ENCODE data around the gene CISD3.

The CISD3 gene

GRCh38 chr17:38741921-38742410, 11.8 kb downstream of the CISD3 start:
- DNase-seq (ENCODE audit: low read depth in 2 of 3, low spot score in 2 of 3): no peak

GRCh38 chr17:38742411-38743308, 12.5 kb downstream of the CISD3 start:
- no peak for DNase-seq (ENCODE audit: low read depth in 2 of 3, low spot score in 2 of 3)

GRCh38 chr17:38743556-38744171, 13.5 kb downstream of the CISD3 start:
- DNase-seq (ENCODE audit: low read depth in 2 of 3, low spot score in 2 of 3): no peak

GRCh38 chr17:38745545-38745944, 15.4 kb downstream of the CISD3 start:
- DNase-seq (ENCODE audit: low read depth in 2 of 3, low spot score in 2 of 3): no peak

GRCh38 chr17:38746004-38746848, 16.1 kb downstream of the CISD3 start:
- no peak for DNase-seq (ENCODE audit: low read depth in 2 of 3, low spot score in 2 of 3)

GRCh38 chr17:38746849-38747462, 16.8 kb downstream of the CISD3 start:
- DNase-seq (ENCODE audit: low read depth in 2 of 3, low spot score in 2 of 3): no peak

GRCh38 chr17:38747463-38748148, 17.5 kb downstream of the CISD3 start:
- DNase-seq (ENCODE audit: low read depth in 2 of 3, low spot score in 2 of 3): no peak

GRCh38 chr17:38748149-38748891, 18.2 kb downstream of the CISD3 start, which contains the start of gene PCGF2:
Gene PCGF2 (minus strand): TSS chr17:38748336. CDS start chr17:38740402, 7,934 bp downstream.
- DNase-seq (ENCODE audit: low read depth in 2 of 3, low spot score in 2 of 3): no peak

- no peak for DNase-seq (ENCODE audit: low read depth in 2 of 3, low spot score in 2 of 3)
These were observed 18.7 kb downstream of the CISD3 start for GRCh38 chr17:38748892-38749222.

- no peak for DNase-seq (ENCODE audit: low read depth in 2 of 3, low spot score in 2 of 3)
These were observed 19.3 kb downstream of the CISD3 start for GRCh38 chr17:38749223-38750043.

GRCh38 chr17:38750044-38750311, 19.8 kb downstream of the CISD3 start:
- no peak for DNase-seq (ENCODE audit: low read depth in 2 of 3, low spot score in 2 of 3)

GRCh38 chr17:38750312-38751121, 20.4 kb downstream of the CISD3 start:
- no peak for DNase-seq (ENCODE audit: low read depth in 2 of 3, low spot score in 2 of 3)

GRCh38 chr17:38751144-38751807, 21.1 kb downstream of the CISD3 start:
- DNase-seq (ENCODE audit: low read depth in 2 of 3, low spot score in 2 of 3): no peak

- DNase-seq (ENCODE audit: low read depth in 2 of 3, low spot score in 2 of 3): peak; percentile 56 to 99 (median 92)
These were observed 21.7 kb downstream of the CISD3 start for GRCh38 chr17:38751808-38752307.

GRCh38 chr17:38752308-38753070, 22.3 kb downstream of the CISD3 start, which contains the start of gene PSMB3:
Gene PSMB3 (plus strand): TSS chr17:38752741. CDS start chr17:38752827, 86 bp downstream.
- peak; percentile 74 to 91 (median 84) for DNase-seq (ENCODE audit: low read depth in 2 of 3, low spot score in 2 of 3)

GRCh38 chr17:38753071-38753506, 22.9 kb downstream of the CISD3 start:
- DNase-seq (ENCODE audit: low read depth in 2 of 3, low spot score in 2 of 3): no peak

- no peak for DNase-seq (ENCODE audit: low read depth in 2 of 3, low spot score in 2 of 3)
These were observed 31.5 kb downstream of the CISD3 start for GRCh38 chr17:38761612-38762011.

All from activated CD8-positive, alpha-beta memory T cell treated with anti-CD3 and anti-CD28 coated beads for 48 hours (primary cell).